ENCODE results near the gene NLRC3.

DNA sequence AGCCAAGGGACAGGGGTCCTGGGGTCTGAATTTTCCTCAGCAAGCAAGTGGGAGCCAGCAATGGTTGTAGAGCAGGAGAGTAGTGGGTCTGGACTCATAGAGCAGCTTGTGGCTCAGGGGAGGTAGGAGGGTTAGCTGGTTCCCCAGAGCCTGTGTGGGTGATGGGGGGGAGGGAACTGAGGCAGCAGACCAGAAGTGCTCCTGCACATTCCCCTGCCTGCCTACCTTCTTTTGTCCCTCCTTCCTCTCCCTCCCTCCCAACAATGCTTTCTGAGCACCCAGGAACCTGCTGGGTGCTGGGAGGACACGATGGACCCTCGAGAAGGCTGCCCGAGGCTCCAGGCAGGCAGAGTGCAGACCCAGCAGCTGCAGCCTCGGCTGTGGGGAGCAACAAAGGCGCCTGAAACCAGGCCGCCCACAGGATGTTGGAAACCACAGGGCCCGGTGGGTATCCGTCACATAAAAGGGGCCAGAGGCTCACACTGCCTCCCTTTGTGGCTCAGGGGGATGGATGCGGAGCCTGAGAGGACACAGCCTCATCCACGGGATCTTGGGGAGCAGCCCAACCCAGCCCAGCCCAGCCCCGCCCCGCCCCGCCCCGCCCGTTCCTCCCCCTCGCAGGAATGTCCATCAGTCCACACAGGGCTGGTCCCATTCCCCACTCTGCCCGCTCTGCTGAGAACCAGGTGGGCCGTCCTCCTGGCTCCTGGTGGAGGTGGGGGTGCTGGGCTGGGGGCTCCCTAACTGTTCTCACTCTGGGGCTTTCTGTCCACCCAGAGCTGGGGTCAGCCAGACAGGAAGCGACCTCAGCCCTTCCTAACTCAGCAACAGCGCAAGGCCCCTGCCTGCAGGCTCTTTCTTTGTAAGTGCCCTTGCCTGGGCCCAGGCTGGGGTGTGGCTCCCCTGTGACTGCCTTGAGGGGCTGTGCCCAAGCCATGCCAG, 1.7 kb upstream of the NLRC3 start:
- no peak for TF ChIP-seq POLR2A (IDR thresholded peaks at IDR 0.05; ENCODE audit: low read length)
- TF ChIP-seq GATA1 (IDR thresholded peaks at IDR 0.05; ENCODE audit: low read depth, low read length) = no peak

Measured in erythroblast (primary cell).